ENCODE data around the gene TXNRD2. TPM values are rescaled to one million over a fixed set of nuclear protein-coding genes. Genes with fewer than 3 reads are reported as not detected.

The TXNRD2 gene
- total RNA-seq, 1 experiment from 2014 or later: 33.7 TPM

GRCh38 chr22:19868333-19868732 lies 73.3 kb downstream of the TXNRD2 start:
- Mint-ChIP-seq H3K27ac (ENCODE audit: unreplicated experiment) (no peak overlapping the region), H3K9me3 (ENCODE audit: low read depth, unreplicated experiment) (no peaks in the 10 kb centered on the region)
- CTCF ChIA-PET: no interaction called here

DNA sequence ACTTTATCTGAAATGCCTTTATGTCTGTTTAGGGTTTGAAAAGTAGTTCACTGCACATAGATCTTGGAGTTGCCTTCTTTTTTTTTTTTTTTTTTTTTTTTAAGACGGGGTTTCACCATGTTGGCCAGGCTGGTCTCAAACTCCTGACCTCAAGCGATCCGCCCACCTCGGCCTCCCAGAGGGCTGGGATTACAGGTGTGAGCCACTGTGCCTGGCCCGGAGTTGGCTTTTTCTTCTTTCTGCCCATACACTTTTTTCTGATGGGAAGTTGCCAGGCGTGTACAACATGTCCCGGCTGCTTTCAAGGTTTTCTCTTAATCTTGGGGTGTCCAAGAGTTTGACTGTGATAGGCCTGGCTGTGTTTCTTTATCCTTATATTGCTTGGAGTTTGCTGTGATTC lies 74.0 kb downstream of the TXNRD2 start:
- no peaks in the 10 kb centered on the region for H3K27me3 Mint-ChIP-seq (ENCODE audit: unreplicated experiment)
- no TSS peak for BruUV-seq (replicated peaks)
- no peak for TF ChIP-seq CTCF (IDR thresholded peaks at IDR 0.05; ENCODE audit: unreplicated experiment)
- CTCF ChIA-PET: no interaction called here
- no peaks in the 10 kb centered on the region for H3K36me3 Mint-ChIP-seq (ENCODE audit: insufficient read depth, unreplicated experiment)
- no peak overlapping the region for H3K4me3 Mint-ChIP-seq (ENCODE audit: low read depth, unreplicated experiment)
- H3K27ac Mint-ChIP-seq (ENCODE audit: unreplicated experiment): no peak overlapping the region
- H3K9me3 Mint-ChIP-seq (ENCODE audit: low read depth, unreplicated experiment): no peaks in the 10 kb centered on the region
- DNase-seq: no peak
- no peaks in the 10 kb centered on the region for H3K4me1 Mint-ChIP-seq (ENCODE audit: low read depth, unreplicated experiment)
- intact Hi-C loops (cut with micrococcal nuclease; ENCODE audit: unreplicated experiment): no loop called here

More at GRCh38 chr22:19868333-19868732, 73.3 kb downstream of the TXNRD2 start:
- Mint-ChIP-seq H3K4me3 (ENCODE audit: low read depth, unreplicated experiment) (no peak overlapping the region), H3K36me3 (ENCODE audit: insufficient read depth, unreplicated experiment) (no peaks in the 10 kb centered on the region), H3K4me1 (ENCODE audit: low read depth, unreplicated experiment) (no peaks in the 10 kb centered on the region), H3K27me3 (ENCODE audit: unreplicated experiment) (no peaks in the 10 kb centered on the region)
- no peak for TF ChIP-seq CTCF (IDR thresholded peaks at IDR 0.05; ENCODE audit: unreplicated experiment)
- no peak for DNase-seq
- intact Hi-C loops (cut with micrococcal nuclease; ENCODE audit: unreplicated experiment): no loop called here
- BruUV-seq (replicated peaks): no TSS peak

DNA sequence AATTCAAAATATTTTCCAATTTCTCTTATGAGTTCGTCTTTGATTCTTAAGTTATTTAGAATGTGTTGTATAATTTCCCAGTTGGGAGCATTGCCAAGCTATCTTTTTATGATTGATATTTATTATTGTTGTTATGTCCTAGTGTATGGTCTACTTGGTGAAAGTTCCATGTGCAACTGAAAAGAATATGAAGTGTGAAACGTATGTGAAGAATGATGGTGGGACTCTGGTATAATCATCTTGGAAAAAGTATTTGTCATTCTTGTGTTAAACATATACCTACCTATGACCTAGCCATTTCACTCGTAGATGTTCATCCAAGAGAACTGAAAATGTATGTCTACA lies 75.0 kb downstream of the TXNRD2 start:
- CTCF ChIA-PET: no interaction called here
- TF ChIP-seq CTCF (IDR thresholded peaks at IDR 0.05; ENCODE audit: unreplicated experiment): no peak

DNA sequence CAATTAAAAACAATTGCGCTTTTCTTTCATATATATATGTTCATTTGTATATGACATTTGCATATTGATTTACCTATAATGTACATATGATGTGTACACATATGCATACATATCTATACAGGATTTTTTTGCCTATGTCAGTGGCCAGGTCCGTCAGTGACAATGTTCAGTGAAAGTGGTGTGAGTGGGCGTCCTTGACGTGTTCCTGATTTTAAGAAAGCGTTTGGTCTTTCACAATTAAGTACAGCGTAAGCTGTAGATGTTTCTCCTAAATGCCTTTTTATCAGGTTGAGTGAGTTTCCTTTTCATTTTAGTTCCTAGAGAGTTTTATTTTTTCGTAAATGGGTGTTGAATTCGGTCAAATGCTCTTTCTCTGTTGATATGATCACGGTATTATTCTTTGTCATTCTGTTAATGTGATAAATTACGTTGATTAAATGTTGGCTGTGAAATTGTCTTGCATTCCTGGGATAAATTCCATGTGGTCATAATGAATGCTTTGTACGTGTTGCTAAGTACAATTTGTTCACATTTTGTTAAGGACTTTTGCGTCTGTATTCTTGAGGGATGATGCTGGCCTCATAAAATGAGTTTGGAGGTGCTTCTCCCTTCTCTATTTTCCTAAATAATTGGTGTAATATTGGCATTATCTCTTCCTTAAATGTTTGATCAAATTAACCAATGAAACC lies 76.3 kb downstream of the TXNRD2 start:
- Mint-ChIP-seq H3K9me3 (ENCODE audit: low read depth, unreplicated experiment) (no peaks in the 10 kb centered on the region), H3K27ac (ENCODE audit: unreplicated experiment) (no peak overlapping the region), H3K4me1 (ENCODE audit: low read depth, unreplicated experiment) (no peaks in the 10 kb centered on the region), H3K4me3 (ENCODE audit: low read depth, unreplicated experiment) (no peak overlapping the region), H3K36me3 (ENCODE audit: insufficient read depth, unreplicated experiment) (no peaks in the 10 kb centered on the region), H3K27me3 (ENCODE audit: unreplicated experiment) (no peaks in the 10 kb centered on the region)
- DNase-seq: no peak
- BruUV-seq (replicated peaks): no TSS peak
- TF ChIP-seq CTCF (IDR thresholded peaks at IDR 0.05; ENCODE audit: unreplicated experiment): no peak
- CTCF ChIA-PET: no interaction called here
- intact Hi-C loops (cut with micrococcal nuclease; ENCODE audit: unreplicated experiment): no loop called here

More for the DNA sequence above, 75.0 kb downstream of the TXNRD2 start:
- H3K4me3 Mint-ChIP-seq (ENCODE audit: low read depth, unreplicated experiment): no peak overlapping the region
- intact Hi-C loops (cut with micrococcal nuclease; ENCODE audit: unreplicated experiment): no loop called here
- no peak overlapping the region for H3K27ac Mint-ChIP-seq (ENCODE audit: unreplicated experiment)
- H3K36me3 Mint-ChIP-seq (ENCODE audit: insufficient read depth, unreplicated experiment): no peaks in the 10 kb centered on the region
- BruUV-seq (replicated peaks): no TSS peak
- no peaks in the 10 kb centered on the region for H3K4me1 Mint-ChIP-seq (ENCODE audit: low read depth, unreplicated experiment)
- H3K27me3 Mint-ChIP-seq (ENCODE audit: unreplicated experiment): no peaks in the 10 kb centered on the region
- H3K9me3 Mint-ChIP-seq (ENCODE audit: low read depth, unreplicated experiment): no peaks in the 10 kb centered on the region
- DNase-seq: no peak
